ENCODE measurements around the gene OTOF. TPM values are rescaled to one million over a fixed set of nuclear protein-coding genes. Genes with fewer than 3 reads are reported as not detected.

The OTOF gene
- total RNA-seq, 1 donor from 2014 or later = 0.36 TPM

DNA sequence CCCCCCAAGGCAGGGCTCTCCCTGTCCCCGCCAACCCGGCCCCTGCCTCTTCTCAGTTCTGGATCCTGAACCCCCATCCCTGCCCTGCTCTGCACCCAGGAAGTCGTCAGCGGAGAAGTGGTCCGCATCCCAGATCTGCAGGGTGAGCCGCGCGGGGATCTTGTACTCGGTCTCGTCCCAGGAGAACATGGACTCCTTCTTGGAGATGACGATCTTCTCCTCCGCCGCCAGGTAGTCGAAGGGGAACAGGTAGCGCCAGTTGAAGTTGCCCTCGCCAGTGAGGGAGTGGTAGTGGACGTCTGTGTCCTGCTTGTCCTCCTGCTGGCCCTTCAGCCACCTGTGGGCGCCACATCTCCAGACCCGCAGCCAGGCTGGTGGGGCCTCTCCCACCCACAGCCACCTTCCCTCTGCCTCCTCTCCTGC is 16.3 kb downstream of the OTOF start:
- Mint-ChIP-seq H3K9me3 (no peaks in the 10 kb centered on the region), H3K27me3 (ENCODE audit: insufficient read depth, low read depth) (peaks cover 11% of the 10 kb centered on the region), H3K4me1 (peaks cover 31% of the 10 kb centered on the region), H3K36me3 (no peaks in the 10 kb centered on the region), H3K4me3 (no peak overlapping the region), H3K27ac (no peak overlapping the region)
- H3K4me1 ChIP-seq = peaks cover 19% of the 10 kb centered on the region
- no peaks in the 10 kb centered on the region for H3K36me3 ChIP-seq
- no peak overlapping the region for H3K4me2 ChIP-seq
- no peaks in the 10 kb centered on the region for H3K9me3 ChIP-seq (ENCODE audit: low read depth)
- H2AFZ ChIP-seq (replicated peaks) = no peak overlapping the region
- TF ChIP-seq CTCF (IDR thresholded peaks at IDR 0.05) = no peak
- TF ChIP-seq EZH2 (IDR thresholded peaks at IDR 0.05) = no peak
- TF ChIP-seq EZH2phosphoT487 (IDR thresholded peaks at IDR 0.05) = no peak
- DNase-seq (ENCODE audit: low spot score) = no peak
- H3F3A ChIP-seq (ENCODE audit: low read depth) = peaks cover 13% of the 10 kb centered on the region
- no peaks in the 10 kb centered on the region for H4K20me1 ChIP-seq (ENCODE audit: low read depth)
- H3K4me3 ChIP-seq = no peak overlapping the region
- no peak overlapping the region for H3K9ac ChIP-seq
- H3K79me2 ChIP-seq (ENCODE audit: low read depth) = no peaks in the 10 kb centered on the region
- H3K27me3 ChIP-seq = no peaks in the 10 kb centered on the region
- H3K27ac ChIP-seq = no peak overlapping the region

DNA sequence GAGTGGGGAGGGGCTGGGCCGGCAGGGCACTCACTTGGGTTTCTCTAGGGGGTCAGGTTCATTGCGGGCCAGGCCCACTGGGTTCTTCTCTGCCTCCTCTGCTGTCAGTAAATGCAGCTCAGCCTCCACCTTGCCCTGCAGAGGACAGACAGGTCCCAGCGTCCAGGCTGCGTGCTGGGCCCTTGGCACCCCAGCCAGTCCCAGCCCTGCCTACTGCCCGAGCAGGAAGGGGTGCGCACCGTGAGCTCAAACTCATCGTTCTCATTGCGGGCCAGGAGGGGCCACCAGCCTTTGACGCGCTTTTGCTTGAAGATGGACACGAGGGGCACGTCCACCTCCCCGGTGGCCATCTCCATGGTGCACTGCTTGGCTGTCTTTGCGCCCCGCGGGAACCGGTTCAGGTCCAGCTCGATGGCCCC is 17.3 kb downstream of the OTOF start:
- peaks cover 41% of the 10 kb centered on the region for H3K4me1 Mint-ChIP-seq
- H3K36me3 ChIP-seq = no peaks in the 10 kb centered on the region
- H3F3A ChIP-seq (ENCODE audit: low read depth) = peaks cover 13% of the 10 kb centered on the region

DNA sequence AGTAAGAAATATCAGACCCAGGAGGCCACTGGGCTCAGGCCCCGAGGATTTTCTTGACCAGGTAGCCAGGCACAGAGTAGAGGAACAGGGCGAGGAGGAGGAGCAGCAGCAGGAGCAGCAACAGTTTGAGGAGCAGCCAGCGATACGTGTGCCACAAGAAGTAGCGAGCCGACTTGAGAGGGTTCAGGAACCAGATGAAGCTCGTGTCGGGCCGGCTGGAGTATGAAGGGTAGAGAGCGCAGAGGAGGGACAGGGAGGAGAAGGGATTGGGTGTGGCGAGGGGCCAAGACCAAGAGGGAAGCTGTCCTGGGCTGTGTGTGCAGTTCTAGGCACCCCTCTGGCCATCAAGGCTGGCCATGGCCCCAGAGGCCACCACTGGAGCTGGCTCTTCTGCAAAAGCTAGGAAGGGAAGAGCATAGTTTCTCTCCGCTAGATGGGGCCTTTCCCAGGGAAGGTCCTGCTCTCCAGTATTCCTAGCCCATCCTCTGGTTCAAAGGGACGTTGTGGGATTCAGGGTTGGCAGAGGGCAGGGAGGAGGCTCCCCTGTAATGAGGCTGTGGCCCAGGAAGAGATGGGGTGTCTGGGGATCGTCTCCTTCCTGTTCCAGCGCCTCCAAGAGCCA is 17.8 kb downstream of the OTOF start:
- H3K27me3 ChIP-seq = no peaks in the 10 kb centered on the region
- no peaks in the 10 kb centered on the region for H3K36me3 Mint-ChIP-seq
- H3K4me1 Mint-ChIP-seq = peaks cover 45% of the 10 kb centered on the region
- H3K4me2 ChIP-seq = no peak overlapping the region
- H3K36me3 ChIP-seq = no peaks in the 10 kb centered on the region
- H3K27me3 Mint-ChIP-seq (ENCODE audit: insufficient read depth, low read depth) = peaks cover 3% of the 10 kb centered on the region
- peaks cover 27% of the 10 kb centered on the region for H3K4me1 ChIP-seq
- H3K9me3 Mint-ChIP-seq = no peaks in the 10 kb centered on the region
- no peaks in the 10 kb centered on the region for H3K9me3 ChIP-seq (ENCODE audit: low read depth)
- no peak overlapping the region for H3K4me3 Mint-ChIP-seq
- no peak overlapping the region for H2AFZ ChIP-seq (replicated peaks)
- no peak overlapping the region for H3K9ac ChIP-seq
- no peak for TF ChIP-seq CTCF (IDR thresholded peaks at IDR 0.05)
- no peak for TF ChIP-seq EZH2phosphoT487 (IDR thresholded peaks at IDR 0.05)
- no peak for TF ChIP-seq EZH2 (IDR thresholded peaks at IDR 0.05)
- no peaks in the 10 kb centered on the region for H4K20me1 ChIP-seq (ENCODE audit: low read depth)
- H3K27ac ChIP-seq = no peak overlapping the region
- no peaks in the 10 kb centered on the region for H3K79me2 ChIP-seq (ENCODE audit: low read depth)
- DNase-seq (ENCODE audit: low spot score) = no peak
- H3K4me3 ChIP-seq = no peak overlapping the region
- peak overlapping the region; percentile 74 for H3K27ac Mint-ChIP-seq
- H3F3A ChIP-seq (ENCODE audit: low read depth) = peaks cover 13% of the 10 kb centered on the region

More for the DNA sequence above, 17.3 kb downstream of the OTOF start:
- Mint-ChIP-seq H3K27ac (peak overlapping the region; percentile 74), H3K4me3 (no peak overlapping the region), H3K9me3 (no peaks in the 10 kb centered on the region), H3K27me3 (ENCODE audit: insufficient read depth, low read depth) (peaks cover 6% of the 10 kb centered on the region), H3K36me3 (no peaks in the 10 kb centered on the region)
- DNase-seq (ENCODE audit: low spot score) = no peak
- H3K4me3 ChIP-seq = no peak overlapping the region
- H3K9me3 ChIP-seq (ENCODE audit: low read depth) = no peaks in the 10 kb centered on the region
- peaks cover 22% of the 10 kb centered on the region for H3K4me1 ChIP-seq
- H3K27ac ChIP-seq = no peak overlapping the region
- no peak overlapping the region for H3K4me2 ChIP-seq
- no peak overlapping the region for H3K9ac ChIP-seq
- H3K27me3 ChIP-seq = no peaks in the 10 kb centered on the region
- no peak overlapping the region for H2AFZ ChIP-seq (replicated peaks)
- TF ChIP-seq EZH2phosphoT487 (IDR thresholded peaks at IDR 0.05) (no peak), EZH2 (IDR thresholded peaks at IDR 0.05) (no peak), CTCF (IDR thresholded peaks at IDR 0.05) (no peak)
- H4K20me1 ChIP-seq (ENCODE audit: low read depth) = no peaks in the 10 kb centered on the region
- H3K79me2 ChIP-seq (ENCODE audit: low read depth) = no peaks in the 10 kb centered on the region

Data from neural progenitor cell (in vitro differentiated cells).